Large intestine (tissue), 3 donors: Measurements from ENCODE around the gene ZNF773. TPM values are rescaled to one million over a fixed set of nuclear protein-coding genes. Genes with fewer than 3 reads are reported as not detected.

Experiments
- DNase-seq, 2 donors: peaks; one replicate each; pipeline versions ENCODE4 v3.0.0 to v3.0.0-alpha.2; 2013
- H3K27ac ChIP-seq: one replicate; pipeline ENCODE4 v1.5.1; 2013; ENCODE audit warnings: low read length
- H3K27me3 ChIP-seq: 2 replicates; pipeline ENCODE4 v1.6.1; 2013; ENCODE audit warnings: low read length; ENCODE audit not compliant: control insufficient read depth, insufficient read depth
- H3K36me3 ChIP-seq: 2 replicates; pipeline ENCODE4 v1.6.1; 2013; ENCODE audit warnings: low read length; ENCODE audit not compliant: control insufficient read depth, insufficient read depth
- H3K4me1 ChIP-seq: one replicate; pipeline ENCODE4 v1.6.1; 2013; ENCODE audit warnings: low read length; ENCODE audit not compliant: control insufficient read depth, insufficient read depth
- H3K4me3 ChIP-seq: one replicate; pipeline ENCODE4 v1.5.1; 2013; ENCODE audit warnings: low read length
- H3K9me3 ChIP-seq: one replicate; pipeline ENCODE4 v1.6.1; 2013; ENCODE audit warnings: mild to moderate bottlenecking, low read depth, low read length, moderate library complexity; ENCODE audit not compliant: control insufficient read depth
- WGBS: methylation state at CpG from one replicate; pipeline ENCODE4 v1.1.5; 2013; ENCODE audit warnings: low lambda C conversion rate; ENCODE audit not compliant: insufficient coverage; 5-methylcytosine and 5-hydroxymethylcytosine counted together
- polyA plus RNA-seq: library from polyadenylated mRNA; unstranded; fragments of 120-200 nt; gene quantifications from one replicate; pipeline ENCODE4 v1.2.1, GENCODE V29; 2013

ZNF773 gene
- polyA plus RNA-seq, 1 donor, result 11.8 TPM

- H3K27ac ChIP-seq, result no peak overlapping the region
- peaks cover 30% of the 10 kb centered on the region for H3K9me3 ChIP-seq
- peaks cover 38% of the 10 kb centered on the region for H3K36me3 ChIP-seq
- peaks cover 9% of the 10 kb centered on the region for H3K4me1 ChIP-seq
- H3K4me3 ChIP-seq, result no peak overlapping the region
- no peaks in the 10 kb centered on the region for H3K27me3 ChIP-seq
- DNase-seq, result no peak
- whole genome bisulfite sequencing, result no CpG with 5 or more reads among the region's 5 CpGs
Observed at GRCh38 chr19:57557659-57558058, 57.9 kb downstream of the ZNF773 start.

Other genes with a start within 250 kb of the ZNF773 start
- gene ZNF460, start 219.5 kb upstream of the ZNF773 start, polyA plus RNA-seq, result 2.0 TPM
- 7.0 TPM for gene ZNF543, start 179.5 kb upstream of the ZNF773 start, polyA plus RNA-seq
- 11.1 TPM for gene ZNF304, start 148.7 kb upstream of the ZNF773 start, polyA plus RNA-seq
- gene TRAPPC2B, start 136.4 kb upstream of the ZNF773 start, polyA plus RNA-seq, result 19.6 TPM
- gene ZNF547, start 136.4 kb upstream of the ZNF773 start, polyA plus RNA-seq, result 5.7 TPM
- gene ZNF548, start 110.1 kb upstream of the ZNF773 start, polyA plus RNA-seq, result 28.1 TPM
- gene ZNF17, start 88.8 kb upstream of the ZNF773 start, polyA plus RNA-seq, result 8.9 TPM
- 15.5 TPM for gene ZNF749, start 64.6 kb upstream of the ZNF773 start, polyA plus RNA-seq
- gene VN1R1, start 42.8 kb upstream of the ZNF773 start, polyA plus RNA-seq, result 2.8 TPM
- 12.2 TPM for gene ZNF772, start 22.4 kb upstream of the ZNF773 start, polyA plus RNA-seq
- 13.6 TPM for gene ZNF419, start 12.2 kb upstream of the ZNF773 start, polyA plus RNA-seq
- 11.8 TPM for gene ZNF549, start 27.4 kb downstream of the ZNF773 start, polyA plus RNA-seq
- 16.2 TPM for gene ZNF550, start 59.9 kb downstream of the ZNF773 start, polyA plus RNA-seq
- 6.0 TPM for gene ZNF416, start 79.0 kb downstream of the ZNF773 start, polyA plus RNA-seq
- 8.7 TPM for gene ZIK1, start 84.2 kb downstream of the ZNF773 start, polyA plus RNA-seq
- gene ZNF530, start 99.9 kb downstream of the ZNF773 start, polyA plus RNA-seq, result 4.1 TPM
- 18.3 TPM for gene ZNF134, start 114.3 kb downstream of the ZNF773 start, polyA plus RNA-seq
- gene ZNF211, start 133.2 kb downstream of the ZNF773 start, polyA plus RNA-seq, result 23.8 TPM
- gene ZSCAN4, start 169.0 kb downstream of the ZNF773 start, polyA plus RNA-seq, result 0.25 TPM
- 11.3 TPM for gene ZNF551, start 182.0 kb downstream of the ZNF773 start, polyA plus RNA-seq
- 20.3 TPM for gene ZNF154, start 209.3 kb downstream of the ZNF773 start, polyA plus RNA-seq
- 15.9 TPM for gene ZNF671, start 227.7 kb downstream of the ZNF773 start, polyA plus RNA-seq
- gene ZNF776, start 246.9 kb downstream of the ZNF773 start, polyA plus RNA-seq, result 21.3 TPM